ENCODE measurements around the gene ATP8A2. TPM values are rescaled to one million over a fixed set of nuclear protein-coding genes. Genes with fewer than 3 reads are reported as not detected.
A peak's percentile ranks its signal among the peaks of the same experiment; 100 is the strongest.

Gene ATP8A2
- total RNA-seq, 2 donors from 2014 or later = 1.6 to 2.9 TPM

DNA sequence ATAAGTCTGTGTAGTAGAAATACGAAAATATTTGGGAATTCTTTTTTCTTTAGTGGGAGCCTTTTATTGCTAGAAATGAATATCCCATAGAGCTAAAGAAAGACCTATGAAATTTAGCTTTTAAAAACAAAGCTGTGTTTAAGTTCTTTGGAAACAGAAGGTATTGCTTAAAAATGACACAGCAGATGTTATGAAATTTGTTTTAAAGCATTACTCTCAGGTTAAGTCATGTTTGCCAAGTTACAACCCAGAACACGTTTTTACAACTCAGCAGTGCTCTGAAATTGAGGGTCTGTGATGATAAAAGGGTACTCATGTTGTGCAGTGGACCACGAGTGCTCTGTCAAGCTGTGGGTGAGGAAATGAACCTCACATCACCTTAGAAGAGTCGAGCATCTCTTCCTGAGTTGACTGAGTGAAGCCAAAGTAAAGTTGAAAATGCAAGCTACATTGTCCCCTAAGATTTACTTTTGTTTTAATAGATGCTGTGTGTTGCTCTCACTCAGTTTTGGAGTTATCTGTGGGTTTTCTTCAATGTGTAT lies 519.0 kb downstream of the ATP8A2 start:
- DNase-seq = no peak
- Mint-ChIP-seq H3K4me3 (no peak overlapping the region), H3K36me3 (ENCODE audit: low read depth) (no peaks in the 10 kb centered on the region), H3K4me1 (peaks cover 12% of the 10 kb centered on the region), H3K27ac (peak overlapping the region; percentile 12), H3K27me3 (ENCODE audit: insufficient read depth) (no peaks in the 10 kb centered on the region), H3K9me3 (peaks cover 11% of the 10 kb centered on the region)
- Histone ChIP-seq H3K27me3 (ENCODE audit: control insufficient read depth, insufficient read depth, low read length, poor library complexity, severe bottlenecking) (no peaks in the 10 kb centered on the region), H3K27ac (ENCODE audit: low read depth, low read length) (no peak overlapping the region), H3K9ac (ENCODE audit: extremely low read depth, low read length, poor library complexity, severe bottlenecking) (no peak overlapping the region), H3K9me3 (ENCODE audit: control insufficient read depth, low read length) (no peaks in the 10 kb centered on the region), H3K4me1 (ENCODE audit: control insufficient read depth, insufficient read depth, low read length) (peaks cover 2% of the 10 kb centered on the region), H3K36me3 (ENCODE audit: control insufficient read depth, insufficient read depth, low read length) (no peaks in the 10 kb centered on the region), H3K4me3 (ENCODE audit: low read length) (no peak overlapping the region)
- TF ChIP-seq, protein P1, sequence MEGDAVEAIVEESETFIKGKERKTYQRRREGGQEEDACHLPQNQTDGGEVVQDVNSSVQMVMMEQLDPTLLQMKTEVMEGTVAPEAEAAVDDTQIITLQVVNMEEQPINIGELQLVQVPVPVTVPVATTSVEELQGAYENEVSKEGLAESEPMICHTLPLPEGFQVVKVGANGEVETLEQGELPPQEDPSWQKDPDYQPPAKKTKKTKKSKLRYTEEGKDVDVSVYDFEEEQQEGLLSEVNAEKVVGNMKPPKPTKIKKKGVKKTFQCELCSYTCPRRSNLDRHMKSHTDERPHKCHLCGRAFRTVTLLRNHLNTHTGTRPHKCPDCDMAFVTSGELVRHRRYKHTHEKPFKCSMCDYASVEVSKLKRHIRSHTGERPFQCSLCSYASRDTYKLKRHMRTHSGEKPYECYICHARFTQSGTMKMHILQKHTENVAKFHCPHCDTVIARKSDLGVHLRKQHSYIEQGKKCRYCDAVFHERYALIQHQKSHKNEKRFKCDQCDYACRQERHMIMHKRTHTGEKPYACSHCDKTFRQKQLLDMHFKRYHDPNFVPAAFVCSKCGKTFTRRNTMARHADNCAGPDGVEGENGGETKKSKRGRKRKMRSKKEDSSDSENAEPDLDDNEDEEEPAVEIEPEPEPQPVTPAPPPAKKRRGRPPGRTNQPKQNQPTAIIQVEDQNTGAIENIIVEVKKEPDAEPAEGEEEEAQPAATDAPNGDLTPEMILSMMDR (conservative IDR thresholded peaks at IDR 0.05) = no peak
- WGBS, 2 experiments (ENCODE audit: insufficient coverage in 1 of 2, insufficient read length in 1 of 2) = 88 to 91% methylated on average over 4 of the region's 4 CpGs

GRCh38 chr13:25898991-25899390 lies 527.2 kb downstream of the ATP8A2 start:
- TF ChIP-seq, protein P1 (conservative IDR thresholded peaks at IDR 0.05) = no peak
- H3K27ac Mint-ChIP-seq = no peak overlapping the region
- Histone ChIP-seq H3K27me3 (ENCODE audit: control insufficient read depth, insufficient read depth, low read length, poor library complexity, severe bottlenecking) (no peaks in the 10 kb centered on the region), H3K36me3 (ENCODE audit: control insufficient read depth, insufficient read depth, low read length) (no peaks in the 10 kb centered on the region), H3K9me3 (ENCODE audit: control insufficient read depth, low read length) (peaks cover 34% of the 10 kb centered on the region), H3K4me3 (ENCODE audit: low read length) (peak overlapping the region; percentile 27), H3K9ac (ENCODE audit: extremely low read depth, low read length, poor library complexity, severe bottlenecking) (no peak overlapping the region), H3K27ac (ENCODE audit: low read depth, low read length) (no peak overlapping the region), H3K4me1 (ENCODE audit: control insufficient read depth, insufficient read depth, low read length) (no peaks in the 10 kb centered on the region)
- H3K27me3 Mint-ChIP-seq (ENCODE audit: insufficient read depth) = peaks cover 6% of the 10 kb centered on the region
- WGBS, 2 experiments (ENCODE audit: insufficient coverage in 1 of 2, insufficient read length in 1 of 2) = 92 to 96% methylated on average over 4 to 7 of the region's 7 CpGs
- H3K4me1 Mint-ChIP-seq = no peaks in the 10 kb centered on the region
- peaks cover 52% of the 10 kb centered on the region for H3K9me3 Mint-ChIP-seq
- no peak for DNase-seq
- H3K36me3 Mint-ChIP-seq (ENCODE audit: low read depth) = peaks cover 28% of the 10 kb centered on the region
- no peak overlapping the region for H3K4me3 Mint-ChIP-seq

DNA sequence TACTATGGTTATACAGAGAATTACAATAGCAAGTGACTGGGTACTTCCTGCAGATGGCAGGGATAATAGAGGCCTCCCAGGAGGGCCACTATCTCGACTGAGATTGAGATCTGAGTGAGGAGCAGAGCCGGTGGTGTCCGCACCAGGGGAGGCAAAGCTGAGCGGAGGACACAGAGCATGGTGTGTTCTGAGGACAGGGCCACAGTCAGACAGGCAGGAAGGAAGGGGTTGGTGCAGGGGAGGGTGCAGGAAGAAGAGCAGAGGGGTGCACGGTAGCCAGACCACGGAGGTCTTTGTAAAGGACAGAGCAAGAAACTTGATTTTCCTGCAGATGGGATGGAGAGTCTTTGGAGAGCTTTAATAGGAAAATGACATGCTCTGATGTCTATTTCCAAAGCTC lies 527.7 kb downstream of the ATP8A2 start:
- WGBS, 2 experiments (ENCODE audit: insufficient coverage in 1 of 2, insufficient read length in 1 of 2) = 93 to 94% methylated on average over 6 of the region's 6 CpGs
- H3K27ac ChIP-seq (ENCODE audit: low read depth, low read length) = no peak overlapping the region
- H3K4me3 ChIP-seq (ENCODE audit: low read length) = peak overlapping the region; percentile 27
- Mint-ChIP-seq H3K36me3 (ENCODE audit: low read depth) (peaks cover 28% of the 10 kb centered on the region), H3K4me3 (no peak overlapping the region), H3K4me1 (no peaks in the 10 kb centered on the region), H3K27me3 (ENCODE audit: insufficient read depth) (peaks cover 6% of the 10 kb centered on the region), H3K27ac (no peak overlapping the region), H3K9me3 (peaks cover 52% of the 10 kb centered on the region)
- TF ChIP-seq, protein P1 (conservative IDR thresholded peaks at IDR 0.05) = no peak
- no peak overlapping the region for H3K9ac ChIP-seq (ENCODE audit: extremely low read depth, low read length, poor library complexity, severe bottlenecking)
- H3K27me3 ChIP-seq (ENCODE audit: control insufficient read depth, insufficient read depth, low read length, poor library complexity, severe bottlenecking) = no peaks in the 10 kb centered on the region
- no peaks in the 10 kb centered on the region for H3K36me3 ChIP-seq (ENCODE audit: control insufficient read depth, insufficient read depth, low read length)
- H3K9me3 ChIP-seq (ENCODE audit: control insufficient read depth, low read length) = peaks cover 34% of the 10 kb centered on the region
- no peak for DNase-seq
- no peaks in the 10 kb centered on the region for H3K4me1 ChIP-seq (ENCODE audit: control insufficient read depth, insufficient read depth, low read length)

Measured in endodermal cell (in vitro differentiated cells).